Large intestine (tissue), 3 donors: ENCODE data around the gene NUB1. TPM values are rescaled to one million over a fixed set of nuclear protein-coding genes. Genes with fewer than 3 reads are reported as not detected.
A peak's percentile ranks its signal among the peaks of the same experiment; 100 is the strongest.

ENCODE experiments used
- DNase-seq, 2 donors: peaks; one replicate each; pipeline versions ENCODE4 v3.0.0 to v3.0.0-alpha.2; 2013
- H3K27ac ChIP-seq: one replicate; pipeline ENCODE4 v1.5.1; 2013; ENCODE audit warnings: low read length
- H3K27me3 ChIP-seq: 2 replicates; pipeline ENCODE4 v1.6.1; 2013; ENCODE audit warnings: low read length; ENCODE audit not compliant: control insufficient read depth, insufficient read depth
- H3K36me3 ChIP-seq: 2 replicates; pipeline ENCODE4 v1.6.1; 2013; ENCODE audit warnings: low read length; ENCODE audit not compliant: control insufficient read depth, insufficient read depth
- H3K4me1 ChIP-seq: one replicate; pipeline ENCODE4 v1.6.1; 2013; ENCODE audit warnings: low read length; ENCODE audit not compliant: control insufficient read depth, insufficient read depth
- H3K4me3 ChIP-seq: one replicate; pipeline ENCODE4 v1.5.1; 2013; ENCODE audit warnings: low read length
- H3K9me3 ChIP-seq: one replicate; pipeline ENCODE4 v1.6.1; 2013; ENCODE audit warnings: mild to moderate bottlenecking, low read depth, low read length, moderate library complexity; ENCODE audit not compliant: control insufficient read depth
- WGBS: methylation state at CpG from one replicate; pipeline ENCODE4 v1.1.5; 2013; ENCODE audit warnings: low lambda C conversion rate; ENCODE audit not compliant: insufficient coverage; 5-methylcytosine and 5-hydroxymethylcytosine counted together
- polyA plus RNA-seq: library from polyadenylated mRNA; unstranded; fragments of 120-200 nt; gene quantifications from one replicate; pipeline ENCODE4 v1.2.1, GENCODE V29; 2013

The NUB1 gene
- polyA plus RNA-seq, 1 donor, result 52.5 TPM

DNA sequence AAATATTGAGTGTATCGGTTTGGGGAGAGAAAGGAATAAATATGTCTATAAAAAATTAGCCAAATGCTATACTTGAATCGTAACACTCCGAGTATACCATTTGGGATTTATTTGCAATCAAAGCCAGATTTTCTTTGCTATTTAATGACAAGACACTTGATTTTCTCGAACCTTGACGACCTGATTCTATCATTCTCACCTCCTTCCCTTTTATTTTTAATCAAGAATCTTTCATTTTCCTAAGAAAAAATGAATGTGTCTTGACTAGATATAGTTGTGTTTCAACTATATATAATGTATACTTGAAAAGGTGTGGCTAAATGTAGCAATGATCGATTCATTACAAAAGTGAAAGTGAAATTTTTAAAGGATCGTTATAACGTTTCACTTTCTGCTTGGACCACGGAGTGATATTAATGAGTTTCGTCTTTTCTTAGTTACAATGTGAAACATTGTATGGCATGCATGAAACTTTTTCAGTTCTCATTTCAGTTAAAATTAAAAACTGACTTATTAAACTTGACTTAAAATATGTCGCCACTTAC is 562 bp downstream of the NUB1 start:
- Histone ChIP-seq H3K27ac (peak overlapping the region; percentile 49), H3K9me3 (no peaks in the 10 kb centered on the region), H3K4me1 (peaks cover 19% of the 10 kb centered on the region), H3K27me3 (no peaks in the 10 kb centered on the region), H3K36me3 (peaks cover 14% of the 10 kb centered on the region), H3K4me3 (peak overlapping the region; percentile 87)
- DNase-seq, result peak in 1 of 2 donors; percentile 45
- WGBS, result 5% methylated on average over 7 of the region's 11 CpGs

DNA sequence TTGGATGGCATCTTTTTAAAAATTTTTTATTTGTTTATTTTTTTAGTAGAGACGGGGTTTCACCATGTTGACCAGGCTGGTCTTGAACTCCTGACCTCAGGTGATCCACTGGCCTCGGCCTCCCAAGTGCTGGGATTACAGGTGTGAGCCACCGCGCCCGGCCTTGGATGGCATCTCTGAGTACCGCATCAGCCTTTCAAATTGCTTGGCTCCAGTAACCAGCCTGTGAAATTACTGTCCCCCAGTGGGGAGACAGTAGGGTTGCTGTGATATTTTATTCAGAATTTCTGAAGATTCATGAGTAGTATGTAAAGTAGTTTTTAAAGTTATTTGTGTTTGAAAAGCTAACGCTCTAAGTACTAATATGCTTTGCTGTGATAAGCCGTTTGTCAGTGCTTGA is 1.2 kb downstream of the NUB1 start:
- WGBS, result no CpG with 5 or more reads among the region's 8 CpGs
- no peak for DNase-seq
- no peaks in the 10 kb centered on the region for H3K9me3 ChIP-seq
- H3K27ac ChIP-seq, result no peak overlapping the region
- H3K4me3 ChIP-seq, result no peak overlapping the region
- peaks cover 14% of the 10 kb centered on the region for H3K36me3 ChIP-seq
- no peaks in the 10 kb centered on the region for H3K27me3 ChIP-seq
- peaks cover 19% of the 10 kb centered on the region for H3K4me1 ChIP-seq

DNA sequence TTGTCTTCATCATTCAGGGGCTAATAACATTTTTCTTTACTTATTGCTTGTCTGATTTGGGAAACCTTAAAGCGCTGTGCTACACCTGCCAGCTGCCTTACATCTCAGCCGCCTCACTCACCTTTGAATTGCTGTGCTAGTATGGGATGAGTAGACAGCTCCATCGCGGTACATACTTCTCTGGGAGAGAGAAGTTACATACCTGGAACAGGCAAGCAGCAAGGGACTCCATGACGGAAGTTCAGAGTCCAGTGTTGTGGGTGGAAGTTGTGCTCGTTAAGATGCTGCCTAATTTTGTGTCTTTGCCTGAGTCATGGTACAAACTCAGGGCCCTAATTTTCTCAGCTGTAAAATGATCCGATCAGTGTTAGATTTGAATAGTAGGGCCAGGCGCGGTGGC is 1.9 kb downstream of the NUB1 start:
- H3K4me3 ChIP-seq, result no peak overlapping the region
- peaks cover 19% of the 10 kb centered on the region for H3K4me1 ChIP-seq
- no CpG with 5 or more reads among the region's 9 CpGs for WGBS
- H3K9me3 ChIP-seq, result no peaks in the 10 kb centered on the region
- DNase-seq, result no peak
- no peaks in the 10 kb centered on the region for H3K27me3 ChIP-seq
- no peak overlapping the region for H3K27ac ChIP-seq
- H3K36me3 ChIP-seq, result peaks cover 14% of the 10 kb centered on the region

DNA sequence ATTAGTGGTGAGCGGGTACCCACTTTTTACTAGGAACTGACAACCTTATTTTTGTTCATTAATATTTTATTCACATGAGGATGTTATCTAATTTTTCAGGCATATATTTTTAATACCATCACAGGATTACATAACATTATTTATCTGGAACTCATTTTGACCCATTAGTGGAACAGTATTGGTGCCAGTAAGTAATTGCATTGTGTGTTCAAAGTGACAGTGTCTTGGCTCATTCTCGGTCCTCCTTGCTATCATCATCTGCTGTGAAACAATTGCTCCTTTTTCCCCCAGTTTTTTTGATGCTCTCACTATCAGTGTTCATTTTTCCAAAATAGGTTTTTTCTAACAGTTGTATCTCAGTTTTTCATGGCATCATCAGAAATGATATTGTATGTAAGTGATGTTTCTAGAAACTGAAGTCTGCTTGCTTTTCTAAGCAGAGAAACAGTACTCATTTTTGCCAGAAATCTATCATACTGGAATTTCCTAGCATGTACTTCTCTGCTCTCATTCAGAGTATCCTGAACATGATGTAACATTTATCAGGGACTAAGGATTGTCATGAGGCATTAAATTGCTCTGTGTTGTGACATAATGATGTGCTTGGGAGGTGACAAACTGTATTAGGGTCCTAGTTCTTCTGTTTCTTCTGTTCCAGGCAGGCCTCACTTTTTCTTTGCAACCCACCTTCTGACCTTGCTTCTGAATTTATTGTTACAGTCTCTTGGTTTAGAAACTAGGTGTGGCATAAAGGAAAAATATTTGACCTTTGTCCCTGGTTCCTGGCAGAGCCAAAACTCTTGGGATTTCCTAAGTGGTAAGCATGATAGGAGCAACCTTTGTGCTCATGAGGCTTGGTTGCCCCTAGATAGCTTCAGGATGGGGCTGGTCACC is 4.2 kb downstream of the NUB1 start:
- peak; percentile 60 to 84 for DNase-seq
- 61% methylated on average over 2 of the region's 2 CpGs for WGBS
- H3K27me3 ChIP-seq, result no peaks in the 10 kb centered on the region
- H3K4me3 ChIP-seq, result no peak overlapping the region
- no peaks in the 10 kb centered on the region for H3K9me3 ChIP-seq
- H3K4me1 ChIP-seq, result peaks cover 26% of the 10 kb centered on the region
- H3K36me3 ChIP-seq, result peaks cover 21% of the 10 kb centered on the region
- H3K27ac ChIP-seq, result peak overlapping the region; percentile 71

DNA sequence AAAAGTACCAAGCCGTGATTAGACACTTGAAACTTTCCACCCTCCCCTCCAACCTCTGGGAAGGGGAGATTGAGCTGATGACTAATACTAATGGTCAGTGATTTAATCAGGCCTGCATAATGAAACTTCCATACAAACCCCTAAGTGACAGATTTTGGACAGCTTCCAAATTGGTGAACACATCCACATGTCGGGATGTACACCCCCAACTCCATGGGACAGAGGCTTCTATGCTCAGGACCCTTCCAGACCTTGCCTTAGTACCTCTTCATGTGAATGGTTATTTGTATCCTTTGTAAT is 4.8 kb downstream of the NUB1 start:
- DNase-seq, result no peak
- no CpG with 5 or more reads among the region's 2 CpGs for WGBS
- peaks cover 27% of the 10 kb centered on the region for H3K36me3 ChIP-seq
- H3K4me1 ChIP-seq, result peaks cover 26% of the 10 kb centered on the region
- H3K27ac ChIP-seq, result peak overlapping the region; percentile 71
- H3K9me3 ChIP-seq, result no peaks in the 10 kb centered on the region
- no peaks in the 10 kb centered on the region for H3K27me3 ChIP-seq
- no peak overlapping the region for H3K4me3 ChIP-seq

DNA sequence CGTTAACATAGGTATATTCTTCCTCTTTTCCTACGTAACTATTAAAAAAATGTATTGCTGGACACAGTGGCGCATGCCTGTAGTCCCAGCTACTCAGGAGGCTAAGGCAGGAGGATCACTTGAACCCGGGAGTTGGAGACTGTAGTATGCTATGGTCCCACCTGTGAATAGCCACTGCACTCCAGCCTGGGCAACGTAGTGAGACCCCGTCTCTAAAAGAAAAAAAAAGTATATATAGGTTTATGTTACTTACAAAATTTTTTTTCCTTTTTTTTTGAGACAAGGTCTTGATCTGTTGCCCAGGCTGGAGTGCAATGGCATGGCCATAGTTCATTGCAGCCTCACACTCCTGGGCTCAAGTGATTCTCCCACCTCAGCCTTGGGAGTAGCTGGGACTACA is 5.6 kb downstream of the NUB1 start:
- H3K4me3 ChIP-seq, result no peak overlapping the region
- H3K27me3 ChIP-seq, result no peaks in the 10 kb centered on the region
- DNase-seq, result no peak
- H3K27ac ChIP-seq, result no peak overlapping the region
- peaks cover 35% of the 10 kb centered on the region for H3K36me3 ChIP-seq
- H3K4me1 ChIP-seq, result peaks cover 26% of the 10 kb centered on the region
- 100% methylated on average over 1 of the region's 6 CpGs for WGBS
- H3K9me3 ChIP-seq, result no peaks in the 10 kb centered on the region

DNA sequence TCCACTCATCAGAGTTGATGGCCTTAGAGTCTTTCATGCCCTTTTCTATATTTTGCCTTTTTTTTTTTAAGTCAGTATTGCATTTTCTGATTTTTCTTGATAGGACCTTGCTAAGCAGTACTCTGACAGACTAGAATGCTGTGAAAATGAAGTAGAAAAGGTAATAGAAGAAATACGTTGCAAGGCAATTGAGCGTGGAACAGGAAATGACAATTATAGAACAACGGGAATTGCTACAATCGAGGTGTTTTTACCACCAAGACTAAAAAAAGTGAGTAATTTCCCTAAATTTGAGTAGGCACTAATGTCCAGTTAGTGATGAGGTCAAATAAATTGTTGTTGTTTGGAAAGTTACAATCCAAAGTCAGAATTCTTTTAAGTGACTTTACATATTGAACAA is 7.4 kb downstream of the NUB1 start:
- no peaks in the 10 kb centered on the region for H3K27me3 ChIP-seq
- H3K9me3 ChIP-seq, result no peaks in the 10 kb centered on the region
- DNase-seq, result no peak
- no peak overlapping the region for H3K4me3 ChIP-seq
- 92% methylated on average over 4 of the region's 4 CpGs for WGBS
- no peak overlapping the region for H3K27ac ChIP-seq
- H3K36me3 ChIP-seq, result peaks cover 47% of the 10 kb centered on the region
- H3K4me1 ChIP-seq, result peaks cover 21% of the 10 kb centered on the region

DNA sequence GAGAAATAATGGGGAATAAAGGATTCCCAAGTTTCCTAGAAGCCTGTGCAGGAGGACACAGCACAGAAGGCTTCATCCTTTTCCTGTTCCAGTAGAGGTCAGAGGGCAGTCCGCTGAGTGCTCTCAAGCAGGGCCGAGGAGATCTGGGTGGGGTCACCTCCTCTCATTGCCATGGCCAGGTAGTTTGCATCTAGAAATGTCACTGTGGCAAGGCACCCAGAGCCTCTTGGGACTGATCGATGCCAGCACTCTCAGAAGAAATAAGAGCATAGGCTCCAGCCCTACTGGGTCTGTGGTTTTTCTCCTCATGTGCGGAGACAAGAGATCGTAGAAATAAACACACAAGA is 7.9 kb downstream of the NUB1 start:
- Histone ChIP-seq H3K4me3 (no peak overlapping the region), H3K36me3 (peaks cover 48% of the 10 kb centered on the region)

DNA sequence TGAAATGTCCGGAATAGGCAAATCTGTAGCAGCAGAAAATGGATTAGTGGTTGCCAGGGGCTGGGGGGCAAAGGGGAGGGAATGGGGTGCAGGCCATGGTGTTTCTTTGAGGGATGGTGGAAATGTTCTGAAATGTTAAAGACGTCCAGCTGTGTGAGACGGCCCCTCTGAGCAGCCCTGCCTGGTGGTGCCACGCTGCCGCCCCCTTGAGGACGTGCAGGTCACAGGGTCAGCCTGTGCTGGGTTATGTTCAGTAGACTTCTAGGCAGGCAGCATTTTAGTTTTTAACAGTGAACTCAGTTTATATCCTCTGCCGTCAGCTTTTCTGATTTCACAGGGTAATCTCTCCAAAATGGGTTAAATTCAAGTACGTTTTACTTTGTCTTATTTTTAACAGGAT is 9.4 kb downstream of the NUB1 start:
- WGBS, result 60% methylated on average over 2 of the region's 8 CpGs
- H3K27ac ChIP-seq, result no peak overlapping the region
- no peak for DNase-seq
- H3K27me3 ChIP-seq, result no peaks in the 10 kb centered on the region
- no peaks in the 10 kb centered on the region for H3K9me3 ChIP-seq
- peaks cover 59% of the 10 kb centered on the region for H3K36me3 ChIP-seq
- H3K4me1 ChIP-seq, result peaks cover 16% of the 10 kb centered on the region
- no peak overlapping the region for H3K4me3 ChIP-seq

More for the DNA sequence above, 7.9 kb downstream of the NUB1 start:
- Histone ChIP-seq H3K4me1 (peaks cover 21% of the 10 kb centered on the region), H3K27me3 (no peaks in the 10 kb centered on the region), H3K27ac (peak overlapping the region; percentile 61), H3K9me3 (no peaks in the 10 kb centered on the region)
- no CpG with 5 or more reads among the region's 5 CpGs for WGBS
- no peak for DNase-seq

DNA sequence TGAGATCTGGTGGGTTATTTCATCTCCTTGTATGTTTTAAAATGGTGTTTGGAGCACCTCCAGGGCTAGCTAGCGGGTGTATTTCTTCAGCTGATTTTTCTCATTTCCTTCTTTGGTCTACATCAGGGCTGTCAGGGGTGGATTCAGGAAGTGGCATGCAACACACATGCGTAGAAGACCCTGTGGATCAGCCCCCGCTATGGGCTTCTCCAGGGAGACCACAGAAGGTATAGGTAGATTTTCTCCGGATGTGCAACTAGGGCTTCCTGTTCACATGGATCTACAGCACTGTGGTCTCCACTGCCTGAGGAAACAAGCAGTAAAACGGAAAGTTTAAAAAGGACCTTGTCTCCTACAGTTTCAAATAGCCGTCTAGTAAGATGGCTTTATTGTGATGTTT is 10.4 kb downstream of the NUB1 start:
- H3K9me3 ChIP-seq, result no peaks in the 10 kb centered on the region
- H3K36me3 ChIP-seq, result peaks cover 57% of the 10 kb centered on the region
- no peak overlapping the region for H3K27ac ChIP-seq
- no peak overlapping the region for H3K4me3 ChIP-seq
- WGBS, result no CpG with 5 or more reads among the region's 6 CpGs
- no peaks in the 10 kb centered on the region for H3K27me3 ChIP-seq
- no peak for DNase-seq
- peaks cover 7% of the 10 kb centered on the region for H3K4me1 ChIP-seq

DNA sequence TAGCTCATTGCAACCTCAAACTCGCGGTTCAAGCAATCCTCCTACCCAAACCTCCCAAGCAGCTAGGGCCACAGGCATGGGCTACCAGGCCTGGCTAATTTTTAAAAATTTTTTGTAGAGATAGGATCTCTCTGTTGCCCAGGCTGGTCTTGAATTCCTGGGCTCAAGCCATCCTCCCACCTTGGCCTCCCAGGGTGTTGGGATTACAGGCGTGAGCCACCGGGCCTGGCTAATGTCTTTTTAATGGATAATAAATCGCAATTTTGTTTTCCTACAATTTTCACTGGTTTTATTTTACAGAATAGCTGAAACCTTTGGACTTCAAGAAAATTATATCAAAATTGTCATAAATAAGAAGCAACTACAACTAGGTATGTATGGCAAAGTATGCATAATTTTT is 10.9 kb downstream of the NUB1 start:
- Histone ChIP-seq H3K9me3 (no peaks in the 10 kb centered on the region), H3K36me3 (peaks cover 58% of the 10 kb centered on the region), H3K4me1 (peaks cover 7% of the 10 kb centered on the region), H3K4me3 (no peak overlapping the region), H3K27ac (no peak overlapping the region), H3K27me3 (no peaks in the 10 kb centered on the region)
- WGBS, result no CpG with 5 or more reads among the region's 5 CpGs
- no peak for DNase-seq
